LNCaP clone FGC (cell line): ENCODE data around the gene WNT11.
"Not testable (repeated sequence)": the region's sequence is repeated elsewhere in the genome, so short reads cannot be mapped to it uniquely, and the experiment has no call there.

Experiments used
- DNase-seq: peaks from one replicate; pipeline ENCODE4 v3.0.0-alpha.2; 2011; ENCODE audit warnings: low read depth
- H3K4me3 ChIP-seq: 2 replicates; pipeline ENCODE4 v1.5.1; 2011; ENCODE audit warnings: mild to moderate bottlenecking, low read depth, low read length, control low read depth
- CTCF ChIP-seq: IDR thresholded peaks from 2 replicates; pipeline ENCODE4 v1.5.1; 2012; ENCODE audit warnings: mild to moderate bottlenecking; ENCODE audit not compliant: control insufficient read depth, insufficient read depth; ENCODE audit errors: extremely low read depth

Gene WNT11

GRCh38 chr11:76201672-76202412 lies 4.5 kb downstream of the WNT11 start:
- no peak for DNase-seq
- no peak for TF ChIP-seq CTCF
- no peak overlapping the region for H3K4me3 ChIP-seq

GRCh38 chr11:76201056-76201455 lies 5.2 kb downstream of the WNT11 start:
- no peak overlapping the region for H3K4me3 ChIP-seq
- TF ChIP-seq CTCF = no peak
- no peak for DNase-seq

- TF ChIP-seq CTCF = no peak
Observed at GRCh38 chr11:76200006-76200940, 6.0 kb downstream of the WNT11 start.

GRCh38 chr11:76198691-76199090 lies 7.6 kb downstream of the WNT11 start:
- H3K4me3 ChIP-seq, DNase-seq: not testable (repeated sequence)

More at GRCh38 chr11:76200006-76200940, 6.0 kb downstream of the WNT11 start:
- no peak for DNase-seq
- H3K4me3 ChIP-seq = no peak overlapping the region

- TF ChIP-seq CTCF = no peak
Observed at GRCh38 chr11:76197941-76198640, 8.2 kb downstream of the WNT11 start.

GRCh38 chr11:76197332-76197731 lies 9.0 kb downstream of the WNT11 start:
- DNase-seq = no peak
- TF ChIP-seq CTCF = no peak
- no peak overlapping the region for H3K4me3 ChIP-seq

More at GRCh38 chr11:76197941-76198640, 8.2 kb downstream of the WNT11 start:
- no peak for DNase-seq
- H3K4me3 ChIP-seq = no peak overlapping the region

- H3K4me3 ChIP-seq = no peak overlapping the region
- TF ChIP-seq CTCF = no peak
- DNase-seq = no peak
Observed at GRCh38 chr11:76196849-76197248, 9.5 kb downstream of the WNT11 start.
